HepG2 (cell line): ENCODE measurements around the gene MTRFR. TPM values are rescaled to one million over a fixed set of nuclear protein-coding genes. Genes with fewer than 3 reads are reported as not detected.

Experiments
- AFF4 ChIP-seq: sonication (generic); formaldehyde crosslinking; IDR thresholded peaks from 2 replicates; pipeline ENCODE4 v1.4.0; 2020; ENCODE audit warnings: missing genetic modification reagents
- CCAR2 ChIP-seq: fragments of 200-400 bp; formaldehyde crosslinking; optimal IDR thresholded peaks from 2 replicates; pipeline ENCODE3; 2018; ENCODE audit warnings: low read depth, mild to moderate bottlenecking, low read length, moderate library complexity
- HCFC1 ChIP-seq: fragments of 150-350 bp; IDR thresholded peaks from 2 replicates; pipeline ENCODE4 v1.6.1; 2014; ENCODE audit warnings: low read depth, low read length
- HDAC1 ChIP-seq: sonication (generic); formaldehyde crosslinking; IDR thresholded peaks from 2 replicates; pipeline ENCODE4 v1.5.1; 2020; ENCODE audit warnings: mild to moderate bottlenecking, missing genetic modification reagents
- IKZF1 ChIP-seq: fragments of 450-650 bp; IDR thresholded peaks from 2 replicates; pipeline ENCODE4 v1.7.1; 2016
- MATR3 ChIP-seq: sonication (generic); formaldehyde crosslinking; IDR thresholded peaks from 2 replicates; pipeline ENCODE4 v1.4.0; 2020; ENCODE audit warnings: missing genetic modification reagents
- RAD51 ChIP-seq: fragments of 450-650 bp; IDR thresholded peaks from 2 replicates; pipeline ENCODE4 v1.6.1; 2016; ENCODE audit warnings: borderline replicate concordance
- REL ChIP-seq: sonication (generic); formaldehyde crosslinking; conservative IDR thresholded peaks from 2 replicates; pipeline ENCODE4 v1.8.0; 2022; ENCODE audit warnings: mild to moderate bottlenecking, missing genetic modification reagents, moderate library complexity
- SMAD3 ChIP-seq: sonication (generic); formaldehyde crosslinking; IDR thresholded peaks from 2 replicates; pipeline ENCODE4 v1.4.0; 2020; ENCODE audit warnings: missing genetic modification reagents
- ZHX2 ChIP-seq, 2 experiments: sonication (generic) in 1 of 2; formaldehyde crosslinking in 1 of 2; IDR thresholded peaks; 2 replicates each; pipeline versions ENCODE4 v1.6.1 to v1.9.0; 2014 to 2022; ENCODE audit warnings: antibody characterized with exemption in 1 of 2, borderline replicate concordance in 1 of 2, inconsistent platforms in 1 of 2, low read depth in 1 of 2, missing genetic modification reagents in 1 of 2
- ZNF280B ChIP-seq: sonication (generic); formaldehyde crosslinking; IDR thresholded peaks from 2 replicates; pipeline ENCODE4 v1.5.0; 2020; ENCODE audit warnings: missing genetic modification reagents, mild to moderate bottlenecking, borderline replicate concordance
- ZNF672 ChIP-seq: sonication (generic); formaldehyde crosslinking; IDR thresholded peaks from 2 replicates; pipeline ENCODE4 v1.8.1; 2022; ENCODE audit warnings: missing genetic modification reagents
- ZNF724P ChIP-seq: sonication (generic); formaldehyde crosslinking; IDR thresholded peaks from 2 replicates; pipeline ENCODE4 v1.8.0; 2022; ENCODE audit warnings: missing genetic modification reagents, borderline replicate concordance
- ZNF770 ChIP-seq: sonication (generic); formaldehyde crosslinking; IDR thresholded peaks from 2 replicates; pipeline ENCODE4 v1.5.0; 2020; ENCODE audit warnings: mild to moderate bottlenecking, missing genetic modification reagents
- polyA plus RNA-seq, 8 experiments: library from polyadenylated mRNA; depleted of rRNA in 3 of 8; stranded (reverse) in 7 of 8; unstranded in 1 of 8; fragments of >200 nt; fragmentation: Illumina TruSeq in 4 of 8; extraction: Trizol in 4 of 8; gene quantifications; 2 replicates each; pipeline versions ENCODE4 v1.2.1 to v1.2.3, GENCODE V29; 2011 to 2016; ENCODE audit warnings: low read depth in 4 of 8, missing spikeins in 1 of 8, mixed read lengths in 1 of 8; ENCODE audit not compliant: insufficient read depth in 1 of 8
- total RNA-seq, 5 experiments: library from RNA; depleted of rRNA; stranded (reverse); fragments of >200 nt; fragmentation: Illumina TruSeq; extraction: Trizol; gene quantifications; 2 replicates each; pipeline ENCODE4 v1.2.3, GENCODE V29; 2016; ENCODE audit warnings: low read depth in 1 of 5

The MTRFR gene
- total and polyA plus RNA-seq, 2 of the 13 experiments (the other 11 are each of a cell fraction or from before 2014, with no cell fraction given), result 7.1 to 9.9 TPM

GRCh38 chr12:123232807-123233504 is at the start of gene MTRFR, which contains the start of gene MPHOSPH9 (continued):
- TF ChIP-seq RAD51 (no peak), CCAR2 (no peak), ZNF280B (CRISPR knock-in tag) (peak; percentile 44; the same call in 1 of the 2 replicates), MATR3 (CRISPR knock-in tag) (no peak), REL (CRISPR knock-in tag) (peak; percentile 78; the same call in 1 of the 2 replicates), SMAD3 (CRISPR knock-in tag) (peak; percentile 80), IKZF1 (no peak), ZNF770 (CRISPR knock-in tag) (no peak; the same call in 1 of the 2 replicates), HDAC1 (CRISPR knock-in tag) (peak; percentile 84), ZNF672 (CRISPR knock-in tag) (no peak), ZHX2 (IDR thresholded peaks at IDR 0.05; ENCODE audit: low read depth) (no peak), ZHX2 (CRISPR knock-in tag; IDR thresholded peaks at IDR 0.05; ENCODE audit: borderline replicate concordance) (no peak), ZNF724P (CRISPR knock-in tag) (peak; percentile 90; the same call in 1 of the 2 replicates), AFF4 (CRISPR knock-in tag) (0 out of 2 replicates have a peak, but pooled peaks have one; percentile 30), HCFC1 (no peak)
